ENCODE measurements around the gene CGB3. TPM values are rescaled to one million over a fixed set of nuclear protein-coding genes. Genes with fewer than 3 reads are reported as not detected.

CGB3 gene
- total RNA-seq, 1 experiment from 2014 or later = 0.46 TPM

GRCh38 chr19:49009828-49010227, 14.3 kb downstream of the CGB3 start:
- H3K9me3 ChIP-seq (ENCODE audit: control insufficient read depth, low read depth, low read length) = no peaks in the 10 kb centered on the region
- H2BK20ac ChIP-seq (ENCODE audit: low read depth, low read length, poor library complexity, severe bottlenecking) = no peak overlapping the region
- no peak overlapping the region for H2BK12ac ChIP-seq (ENCODE audit: insufficient read length, low read depth, low read length)
- no peak overlapping the region for H3K23ac ChIP-seq (ENCODE audit: insufficient read length, low read depth, low read length)
- H3K79me2 ChIP-seq (ENCODE audit: insufficient read depth, low read length) = no peaks in the 10 kb centered on the region
- H2BK120ac ChIP-seq (ENCODE audit: low read depth, low read length, poor library complexity, severe bottlenecking) = no peak overlapping the region
- no peak overlapping the region for H3K9ac ChIP-seq (ENCODE audit: extremely low read depth, insufficient read length, low read length)
- no peak overlapping the region for H2BK15ac ChIP-seq (ENCODE audit: low read depth, low read length)
- H3K27ac Mint-ChIP-seq = no peak overlapping the region
- H3K27me3 Mint-ChIP-seq (ENCODE audit: low read depth) = no peaks in the 10 kb centered on the region
- H3K56ac ChIP-seq (ENCODE audit: insufficient read length, low read depth, low read length) = no peak overlapping the region
- no peaks in the 10 kb centered on the region for H4K20me1 ChIP-seq (ENCODE audit: control insufficient read depth, insufficient read depth, insufficient read length)
- no peak overlapping the region for H4K5ac ChIP-seq (ENCODE audit: insufficient read length, low read depth, low read length)
- H3K4me2 ChIP-seq (ENCODE audit: insufficient read depth, insufficient read length, low read length) = no peak overlapping the region
- no peak overlapping the region for H4K8ac ChIP-seq (replicated peaks; ENCODE audit: insufficient read length, low read depth, low read length)
- no peak overlapping the region for H2AFZ ChIP-seq (ENCODE audit: low read length)
- peaks cover 25 to 85% (median 82%) of the 10 kb centered on the region in 3 experiments; a peak in 6 of 7 replicates for H3K36me3 Mint-ChIP-seq (ENCODE audit: insufficient read depth in 1 of 3, low read depth in 3 of 3)
- no peak overlapping the region for H2AK5ac ChIP-seq (ENCODE audit: insufficient read length, low read length)
- no peak overlapping the region for H3K27ac ChIP-seq (ENCODE audit: insufficient read length, low read depth, low read length)
- no peak overlapping the region for H4K91ac ChIP-seq (ENCODE audit: insufficient read length, low read depth, low read length)
- no peaks in the 10 kb centered on the region for H3K4me1 Mint-ChIP-seq
- no peak overlapping the region for H2BK5ac ChIP-seq (ENCODE audit: insufficient read length, low read length)
- peak overlapping the region in 1 of 2 experiments; percentile 26; a peak in 1 of 5 replicates for H3K4me3 Mint-ChIP-seq
- H3K4me1 ChIP-seq (ENCODE audit: insufficient read depth, low read length) = no peaks in the 10 kb centered on the region
- no CpG with 5 or more reads among the region's 18 CpGs for WGBS (ENCODE audit: extremely low coverage, insufficient read length, low lambda C conversion rate)
- no peak overlapping the region for H3K18ac ChIP-seq (ENCODE audit: insufficient read length, low read depth, low read length)
- no peaks in the 10 kb centered on the region for H3K79me1 ChIP-seq (ENCODE audit: insufficient read depth, low read depth, low read length, poor library complexity, severe bottlenecking)
- no peaks in the 10 kb centered on the region for H3K27me3 ChIP-seq (ENCODE audit: insufficient read depth, low read length)
- H3T11ph ChIP-seq (ENCODE audit: low read length) = no peak overlapping the region
- no peaks in the 10 kb centered on the region for H3K23me2 ChIP-seq (ENCODE audit: insufficient read length, low read depth, low read length, poor library complexity, severe bottlenecking)
- TF ChIP-seq CTCF (conservative IDR thresholded peaks at IDR 0.05) = no peak
- no peak overlapping the region for H3K4ac ChIP-seq (ENCODE audit: low read depth, low read length)
- H3K14ac ChIP-seq (ENCODE audit: insufficient read depth, low read length) = no peak overlapping the region
- DNase-seq = no peak
- no peaks in the 10 kb centered on the region for H3K9me3 Mint-ChIP-seq
